ENCODE data around the gene AKR7A3.

AKR7A3 gene

DNA sequence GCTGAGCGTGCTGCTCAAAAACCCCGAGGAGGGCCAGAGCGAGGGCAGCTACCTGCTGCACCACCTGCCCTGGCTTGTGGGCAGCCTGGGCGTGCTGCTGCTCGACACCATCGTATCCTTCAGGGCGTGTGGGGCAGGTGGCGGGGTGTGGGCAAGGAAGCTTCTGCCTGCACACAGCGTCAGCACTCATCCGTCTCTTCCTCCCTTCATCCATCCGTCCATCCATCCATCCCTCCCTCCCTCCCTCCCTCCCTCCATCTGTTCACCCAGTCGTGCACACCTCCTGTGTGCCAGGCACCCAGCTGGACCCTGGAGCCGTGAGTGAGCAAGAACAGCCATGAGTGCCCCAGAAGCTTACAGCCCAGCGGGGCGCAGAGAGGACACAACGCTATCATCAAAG is 38.7 kb upstream of the AKR7A3 start:
- DNase-seq (ENCODE audit: low read depth in 2 of 2) = no peak
- TF ChIP-seq CTCF (IDR thresholded peaks at IDR 0.05; ENCODE audit: low read depth, low read length) = no peak

GRCh38 chr1:19326748-19327065 is 38.1 kb upstream of the AKR7A3 start:
- DNase-seq (ENCODE audit: low read depth in 2 of 2) = no peak
- H3K4me3 ChIP-seq (replicated peaks in 1 of 2; ENCODE audit: low read depth in 2 of 2, low read length in 2 of 2) = no peak overlapping the region

More for the DNA sequence above, 38.7 kb upstream of the AKR7A3 start:
- H3K4me3 ChIP-seq (replicated peaks in 1 of 2; ENCODE audit: low read depth in 2 of 2, low read length in 2 of 2) = no peak overlapping the region

DNA sequence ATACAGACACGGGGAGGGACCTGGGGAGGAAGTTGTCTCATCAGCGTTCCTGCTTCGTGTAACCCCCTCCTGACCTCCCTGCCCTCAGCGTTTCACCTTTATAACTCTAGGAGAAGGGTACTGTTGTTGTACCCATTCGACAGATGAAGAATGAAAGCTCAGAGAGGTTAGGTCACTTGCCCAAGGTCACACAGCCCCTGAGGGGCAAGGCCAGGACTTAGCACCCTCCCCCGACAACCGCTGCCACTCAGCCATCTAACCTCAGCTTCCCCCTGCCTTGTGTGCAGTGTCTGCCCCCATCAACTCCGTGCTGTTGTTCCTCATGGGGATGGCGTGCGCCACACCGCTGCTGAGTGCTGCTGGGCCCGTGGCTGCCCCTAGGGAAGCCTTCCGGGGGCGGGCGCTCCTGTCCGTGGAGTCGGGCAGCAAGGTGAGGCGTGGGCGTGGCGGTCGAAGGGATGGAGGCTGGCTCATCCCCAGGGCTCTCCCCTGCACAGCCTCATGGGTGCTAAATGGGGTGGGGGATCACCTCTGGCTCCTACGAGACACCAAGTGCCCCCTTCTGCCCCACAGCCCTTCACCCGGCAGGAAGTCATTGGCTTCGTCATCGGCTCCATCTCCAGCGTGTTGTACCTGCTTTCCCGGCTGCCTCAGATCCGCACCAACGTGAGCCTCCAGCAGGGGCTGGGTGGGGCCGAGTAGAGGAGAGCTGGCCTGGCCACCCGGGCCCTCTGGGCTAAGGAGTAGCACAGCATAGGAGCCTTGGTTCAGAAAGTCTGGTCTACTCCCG is 37.6 kb upstream of the AKR7A3 start:
- no peak for DNase-seq (ENCODE audit: low read depth in 2 of 2)
- TF ChIP-seq CTCF (IDR thresholded peaks at IDR 0.05; ENCODE audit: low read depth, low read length) = no peak
- H3K4me3 ChIP-seq (replicated peaks in 1 of 2; ENCODE audit: low read depth in 2 of 2, low read length in 2 of 2) = no peak overlapping the region

More at GRCh38 chr1:19326748-19327065, 38.1 kb upstream of the AKR7A3 start:
- no peak for TF ChIP-seq CTCF (IDR thresholded peaks at IDR 0.05; ENCODE audit: low read depth, low read length)

GRCh38 chr1:19325368-19325957 is 36.9 kb upstream of the AKR7A3 start:
- H3K4me3 ChIP-seq (replicated peaks in 1 of 2; ENCODE audit: low read depth in 2 of 2, low read length in 2 of 2) = no peak overlapping the region
- no peak for TF ChIP-seq CTCF (IDR thresholded peaks at IDR 0.05; ENCODE audit: low read depth, low read length)
- no peak for DNase-seq (ENCODE audit: low read depth in 2 of 2)

GRCh38 chr1:19324665-19324990 is 36.1 kb upstream of the AKR7A3 start:
- DNase-seq (ENCODE audit: low read depth in 2 of 2) = no peak
- no peak overlapping the region for H3K4me3 ChIP-seq (replicated peaks in 1 of 2; ENCODE audit: low read depth in 2 of 2, low read length in 2 of 2)
- TF ChIP-seq CTCF (IDR thresholded peaks at IDR 0.05; ENCODE audit: low read depth, low read length) = no peak

GRCh38 chr1:19323987-19324664 is 35.6 kb upstream of the AKR7A3 start:
- H3K4me3 ChIP-seq (replicated peaks in 1 of 2; ENCODE audit: low read depth in 2 of 2, low read length in 2 of 2) = no peak overlapping the region
- DNase-seq (ENCODE audit: low read depth in 2 of 2) = no peak
- TF ChIP-seq CTCF (IDR thresholded peaks at IDR 0.05; ENCODE audit: low read depth, low read length) = no peak
